HepG2 (cell line): ENCODE measurements around the gene TOLLIP.
A peak's percentile ranks its signal among the peaks of the same experiment; 100 is the strongest.

Source experiments
- ELF4 ChIP-seq: sonication (generic); formaldehyde crosslinking; IDR thresholded peaks from 2 replicates; pipeline ENCODE4 v1.5.0; 2020; ENCODE audit warnings: missing genetic modification reagents, mild to moderate bottlenecking, moderate library complexity, borderline replicate concordance
- HDAC1 ChIP-seq: sonication (generic); formaldehyde crosslinking; IDR thresholded peaks from 2 replicates; pipeline ENCODE4 v1.5.1; 2020; ENCODE audit warnings: mild to moderate bottlenecking, missing genetic modification reagents
- IRF2 ChIP-seq: IDR thresholded peaks from 2 replicates; pipeline ENCODE4 v1.6.1; 2018; ENCODE audit warnings: missing genetic modification reagents, missing compliant biosample characterization
- KDM5A ChIP-seq: fragments of 200-600 bp; sonication (generic); IDR thresholded peaks from 2 replicates; pipeline ENCODE4 v1.7.0; 2018; ENCODE audit warnings: antibody characterized with exemption, mild to moderate bottlenecking, low read length, borderline replicate concordance
- SETDB1 ChIP-seq: sonication (generic); formaldehyde crosslinking; IDR thresholded peaks from 2 replicates; pipeline ENCODE4 v1.5.1; 2020; ENCODE audit warnings: missing genetic modification reagents, mild to moderate bottlenecking, borderline replicate concordance
- SMARCC2 ChIP-seq: fragments of 450-650 bp; IDR thresholded peaks from 2 replicates; pipeline ENCODE4 v1.6.1; 2017; ENCODE audit warnings: antibody characterized with exemption, mild to moderate bottlenecking
- TCF12 ChIP-seq, 2 experiments: fragments of 450-650 bp in 1 of 2; sonication (generic) in 1 of 2; formaldehyde crosslinking in 1 of 2; IDR thresholded peaks; 2 replicates each; pipeline versions ENCODE4 v1.6.1 to v1.8.0; 2017 to 2022; ENCODE audit warnings: antibody characterized with exemption in 1 of 2, mild to moderate bottlenecking in 1 of 2, missing genetic modification reagents in 1 of 2, moderate library complexity in 1 of 2
- TP53 ChIP-seq: sonication (generic); formaldehyde crosslinking; conservative IDR thresholded peaks from 2 replicates; pipeline ENCODE4 v1.4.0; 2020; ENCODE audit warnings: missing genetic modification reagents
- ZNF468 ChIP-seq: sonication (generic); formaldehyde crosslinking; IDR thresholded peaks from 2 replicates; pipeline ENCODE4 v1.8.0; 2022; ENCODE audit warnings: mild to moderate bottlenecking, moderate library complexity, missing genetic modification reagents
- TF ChIP-seq, protein P1 (sequence below): sonication (generic); formaldehyde crosslinking; IDR thresholded peaks from 2 replicates; pipeline ENCODE4 v1.4.0; 2020; ENCODE audit warnings: missing genetic modification reagents, borderline replicate concordance
- TF ChIP-seq, protein P2 (sequence below): sonication (generic); formaldehyde crosslinking; IDR thresholded peaks from 2 replicates; pipeline ENCODE4 v1.5.0; 2020; ENCODE audit warnings: mild to moderate bottlenecking, missing genetic modification reagents, moderate library complexity
- TF ChIP-seq, protein P3 (sequence below): sonication (generic); formaldehyde crosslinking; conservative IDR thresholded peaks from 2 replicates; pipeline ENCODE4 v1.8.0; 2022; ENCODE audit warnings: mild to moderate bottlenecking, moderate library complexity, missing genetic modification reagents

DNA sequence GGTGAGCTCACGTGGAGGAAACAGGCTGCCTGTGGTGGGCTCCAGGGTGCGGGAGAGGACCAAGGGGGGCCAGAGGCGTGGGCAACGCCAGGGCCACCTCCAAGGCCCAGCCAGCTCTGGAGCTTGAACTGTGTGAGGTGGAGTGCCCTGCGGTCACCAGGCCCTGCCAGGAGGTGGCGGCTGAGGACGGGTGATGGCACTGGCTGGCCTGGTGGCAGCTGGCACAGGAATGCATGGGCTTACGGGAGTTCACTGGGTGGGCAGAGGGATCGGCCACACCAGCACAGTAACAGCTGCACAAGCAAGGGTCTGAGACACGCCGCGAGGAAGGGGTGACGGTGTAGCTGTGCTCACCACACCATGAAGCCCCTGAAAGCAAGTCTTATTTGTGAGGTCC is 15.8 kb downstream of the TOLLIP start:
- TF ChIP-seq SETDB1 (no peak), TP53 (CRISPR knock-in tag) (no peak), TCF12 (IDR thresholded peaks at IDR 0.05) (no peak), TCF12 (CRISPR knock-in tag; IDR thresholded peaks at IDR 0.05) (no peak), KDM5A (no peak), ZNF468 (CRISPR knock-in tag) (no peak), IRF2 (CRISPR knock-in tag) (no peak), SMARCC2 (no peak), HDAC1 (no peak), ELF4 (no peak)
- TF ChIP-seq, protein P1, sequence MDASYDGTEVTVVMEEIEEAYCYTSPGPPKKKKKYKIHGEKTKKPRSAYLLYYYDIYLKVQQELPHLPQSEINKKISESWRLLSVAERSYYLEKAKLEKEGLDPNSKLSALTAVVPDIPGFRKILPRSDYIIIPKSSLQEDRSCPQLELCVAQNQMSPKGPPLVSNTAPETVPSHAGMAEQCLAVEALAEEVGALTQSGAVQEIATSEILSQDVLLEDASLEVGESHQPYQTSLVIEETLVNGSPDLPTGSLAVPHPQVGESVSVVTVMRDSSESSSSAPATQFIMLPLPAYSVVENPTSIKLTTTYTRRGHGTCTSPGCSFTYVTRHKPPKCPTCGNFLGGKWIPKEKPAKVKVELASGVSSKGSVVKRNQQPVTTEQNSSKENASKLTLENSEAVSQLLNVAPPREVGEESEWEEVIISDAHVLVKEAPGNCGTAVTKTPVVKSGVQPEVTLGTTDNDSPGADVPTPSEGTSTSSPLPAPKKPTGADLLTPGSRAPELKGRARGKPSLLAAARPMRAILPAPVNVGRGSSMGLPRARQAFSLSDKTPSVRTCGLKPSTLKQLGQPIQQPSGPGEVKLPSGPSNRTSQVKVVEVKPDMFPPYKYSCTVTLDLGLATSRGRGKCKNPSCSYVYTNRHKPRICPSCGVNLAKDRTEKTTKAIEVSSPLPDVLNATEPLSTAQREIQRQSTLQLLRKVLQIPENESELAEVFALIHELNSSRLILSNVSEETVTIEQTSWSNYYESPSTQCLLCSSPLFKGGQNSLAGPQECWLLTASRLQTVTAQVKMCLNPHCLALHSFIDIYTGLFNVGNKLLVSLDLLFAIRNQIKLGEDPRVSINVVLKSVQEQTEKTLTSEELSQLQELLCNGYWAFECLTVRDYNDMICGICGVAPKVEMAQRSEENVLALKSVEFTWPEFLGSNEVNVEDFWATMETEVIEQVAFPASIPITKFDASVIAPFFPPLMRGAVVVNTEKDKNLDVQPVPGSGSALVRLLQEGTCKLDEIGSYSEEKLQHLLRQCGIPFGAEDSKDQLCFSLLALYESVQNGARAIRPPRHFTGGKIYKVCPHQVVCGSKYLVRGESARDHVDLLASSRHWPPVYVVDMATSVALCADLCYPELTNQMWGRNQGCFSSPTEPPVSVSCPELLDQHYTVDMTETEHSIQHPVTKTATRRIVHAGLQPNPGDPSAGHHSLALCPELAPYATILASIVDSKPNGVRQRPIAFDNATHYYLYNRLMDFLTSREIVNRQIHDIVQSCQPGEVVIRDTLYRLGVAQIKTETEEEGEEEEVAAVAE (CRISPR knock-in tag), result no peak
- TF ChIP-seq, protein P2, sequence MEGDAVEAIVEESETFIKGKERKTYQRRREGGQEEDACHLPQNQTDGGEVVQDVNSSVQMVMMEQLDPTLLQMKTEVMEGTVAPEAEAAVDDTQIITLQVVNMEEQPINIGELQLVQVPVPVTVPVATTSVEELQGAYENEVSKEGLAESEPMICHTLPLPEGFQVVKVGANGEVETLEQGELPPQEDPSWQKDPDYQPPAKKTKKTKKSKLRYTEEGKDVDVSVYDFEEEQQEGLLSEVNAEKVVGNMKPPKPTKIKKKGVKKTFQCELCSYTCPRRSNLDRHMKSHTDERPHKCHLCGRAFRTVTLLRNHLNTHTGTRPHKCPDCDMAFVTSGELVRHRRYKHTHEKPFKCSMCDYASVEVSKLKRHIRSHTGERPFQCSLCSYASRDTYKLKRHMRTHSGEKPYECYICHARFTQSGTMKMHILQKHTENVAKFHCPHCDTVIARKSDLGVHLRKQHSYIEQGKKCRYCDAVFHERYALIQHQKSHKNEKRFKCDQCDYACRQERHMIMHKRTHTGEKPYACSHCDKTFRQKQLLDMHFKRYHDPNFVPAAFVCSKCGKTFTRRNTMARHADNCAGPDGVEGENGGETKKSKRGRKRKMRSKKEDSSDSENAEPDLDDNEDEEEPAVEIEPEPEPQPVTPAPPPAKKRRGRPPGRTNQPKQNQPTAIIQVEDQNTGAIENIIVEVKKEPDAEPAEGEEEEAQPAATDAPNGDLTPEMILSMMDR (CRISPR knock-in tag), result peak; percentile 68
- TF ChIP-seq, protein P3, sequence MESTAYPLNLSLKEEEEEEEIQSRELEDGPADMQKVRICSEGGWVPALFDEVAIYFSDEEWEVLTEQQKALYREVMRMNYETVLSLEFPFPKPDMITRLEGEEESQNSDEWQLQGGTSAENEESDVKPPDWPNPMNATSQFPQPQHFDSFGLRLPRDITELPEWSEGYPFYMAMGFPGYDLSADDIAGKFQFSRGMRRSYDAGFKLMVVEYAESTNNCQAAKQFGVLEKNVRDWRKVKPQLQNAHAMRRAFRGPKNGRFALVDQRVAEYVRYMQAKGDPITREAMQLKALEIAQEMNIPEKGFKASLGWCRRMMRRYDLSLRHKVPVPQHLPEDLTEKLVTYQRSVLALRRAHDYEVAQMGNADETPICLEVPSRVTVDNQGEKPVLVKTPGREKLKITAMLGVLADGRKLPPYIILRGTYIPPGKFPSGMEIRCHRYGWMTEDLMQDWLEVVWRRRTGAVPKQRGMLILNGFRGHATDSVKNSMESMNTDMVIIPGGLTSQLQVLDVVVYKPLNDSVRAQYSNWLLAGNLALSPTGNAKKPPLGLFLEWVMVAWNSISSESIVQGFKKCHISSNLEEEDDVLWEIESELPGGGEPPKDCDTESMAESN (CRISPR knock-in tag), result no peak
